ENCODE data around the gene RPLP2. TPM values are rescaled to one million over a fixed set of nuclear protein-coding genes. Genes with fewer than 3 reads are reported as not detected.

RPLP2 gene
- total RNA-seq, 1 experiment from 2014 or later = 1,325 TPM

DNA sequence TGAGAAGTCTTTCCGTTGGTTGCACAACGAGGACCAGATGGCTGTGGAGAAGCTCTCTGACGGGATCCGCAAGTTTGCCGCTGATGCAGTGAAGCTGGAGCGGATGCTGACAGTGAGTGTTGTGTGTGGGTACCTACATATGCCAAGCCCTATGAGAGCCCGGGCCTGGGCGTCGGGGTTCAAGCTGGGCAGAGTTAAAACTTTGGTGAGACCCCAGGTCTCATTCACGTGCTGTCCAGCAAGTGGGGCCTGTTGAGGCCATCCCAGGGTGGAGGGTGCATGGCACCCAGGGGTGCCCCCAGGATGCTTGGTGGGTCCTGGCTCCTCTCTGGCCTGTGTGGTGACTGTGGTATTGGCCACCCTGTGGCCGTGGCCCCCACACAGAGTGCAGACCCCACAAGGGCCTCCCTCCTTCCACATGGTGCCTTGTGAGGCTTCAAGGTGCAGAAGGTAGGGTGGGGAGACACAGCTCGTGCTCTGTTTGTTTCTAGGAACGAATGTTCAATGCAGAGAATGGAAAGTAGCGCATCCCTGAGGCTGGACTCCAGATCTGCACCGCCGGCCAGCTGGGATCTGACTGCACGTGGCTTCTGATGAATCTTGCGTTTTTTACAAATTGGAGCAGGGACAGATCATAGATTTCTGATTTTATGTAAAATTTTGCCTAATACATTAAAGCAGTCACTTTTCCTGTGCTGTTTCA, 45.3 kb upstream of the RPLP2 start:
- Histone ChIP-seq H3K27me3 (replicated peaks; ENCODE audit: insufficient read depth, low read depth, low read length, poor library complexity) (no peaks in the 10 kb centered on the region), H3K36me3 (ENCODE audit: insufficient read depth, low read length, poor library complexity, severe bottlenecking) (peaks cover 50% of the 10 kb centered on the region), H3K4me1 (ENCODE audit: insufficient read depth, low read length, poor library complexity, severe bottlenecking) (no peaks in the 10 kb centered on the region), H3K4me3 (ENCODE audit: low read depth, low read length, poor library complexity, severe bottlenecking) (no peak overlapping the region), H3K27ac (ENCODE audit: low read depth, low read length, poor library complexity, severe bottlenecking) (no peak overlapping the region), H3K9me3 (ENCODE audit: low read depth, low read length, poor library complexity, severe bottlenecking) (no peaks in the 10 kb centered on the region)
- TF ChIP-seq EZH2 (IDR thresholded peaks at IDR 0.05; ENCODE audit: borderline replicate concordance, low read depth, low read length, poor library complexity, severe bottlenecking) = no peak
- TF ChIP-seq, protein P1, sequence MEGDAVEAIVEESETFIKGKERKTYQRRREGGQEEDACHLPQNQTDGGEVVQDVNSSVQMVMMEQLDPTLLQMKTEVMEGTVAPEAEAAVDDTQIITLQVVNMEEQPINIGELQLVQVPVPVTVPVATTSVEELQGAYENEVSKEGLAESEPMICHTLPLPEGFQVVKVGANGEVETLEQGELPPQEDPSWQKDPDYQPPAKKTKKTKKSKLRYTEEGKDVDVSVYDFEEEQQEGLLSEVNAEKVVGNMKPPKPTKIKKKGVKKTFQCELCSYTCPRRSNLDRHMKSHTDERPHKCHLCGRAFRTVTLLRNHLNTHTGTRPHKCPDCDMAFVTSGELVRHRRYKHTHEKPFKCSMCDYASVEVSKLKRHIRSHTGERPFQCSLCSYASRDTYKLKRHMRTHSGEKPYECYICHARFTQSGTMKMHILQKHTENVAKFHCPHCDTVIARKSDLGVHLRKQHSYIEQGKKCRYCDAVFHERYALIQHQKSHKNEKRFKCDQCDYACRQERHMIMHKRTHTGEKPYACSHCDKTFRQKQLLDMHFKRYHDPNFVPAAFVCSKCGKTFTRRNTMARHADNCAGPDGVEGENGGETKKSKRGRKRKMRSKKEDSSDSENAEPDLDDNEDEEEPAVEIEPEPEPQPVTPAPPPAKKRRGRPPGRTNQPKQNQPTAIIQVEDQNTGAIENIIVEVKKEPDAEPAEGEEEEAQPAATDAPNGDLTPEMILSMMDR (conservative IDR thresholded peaks at IDR 0.05; ENCODE audit: low read depth, low read length) = no peak
- intact Hi-C loops (cut with micrococcal nuclease; ENCODE audit: unreplicated experiment) = no loop called here
- POLR2A ChIA-PET (ENCODE audit: low non-redundant PET) = interaction anchor here (0.5 kb wide), 1 partner anchor 19 kb away, joined by 4 read pairs; no protein-coding TSS in a partner anchor
- CTCF ChIA-PET = no interaction called here
- BruUV-seq (replicated peaks) = no TSS peak
- DNase-seq (ENCODE audit: low spot score) = no peak

DNA sequence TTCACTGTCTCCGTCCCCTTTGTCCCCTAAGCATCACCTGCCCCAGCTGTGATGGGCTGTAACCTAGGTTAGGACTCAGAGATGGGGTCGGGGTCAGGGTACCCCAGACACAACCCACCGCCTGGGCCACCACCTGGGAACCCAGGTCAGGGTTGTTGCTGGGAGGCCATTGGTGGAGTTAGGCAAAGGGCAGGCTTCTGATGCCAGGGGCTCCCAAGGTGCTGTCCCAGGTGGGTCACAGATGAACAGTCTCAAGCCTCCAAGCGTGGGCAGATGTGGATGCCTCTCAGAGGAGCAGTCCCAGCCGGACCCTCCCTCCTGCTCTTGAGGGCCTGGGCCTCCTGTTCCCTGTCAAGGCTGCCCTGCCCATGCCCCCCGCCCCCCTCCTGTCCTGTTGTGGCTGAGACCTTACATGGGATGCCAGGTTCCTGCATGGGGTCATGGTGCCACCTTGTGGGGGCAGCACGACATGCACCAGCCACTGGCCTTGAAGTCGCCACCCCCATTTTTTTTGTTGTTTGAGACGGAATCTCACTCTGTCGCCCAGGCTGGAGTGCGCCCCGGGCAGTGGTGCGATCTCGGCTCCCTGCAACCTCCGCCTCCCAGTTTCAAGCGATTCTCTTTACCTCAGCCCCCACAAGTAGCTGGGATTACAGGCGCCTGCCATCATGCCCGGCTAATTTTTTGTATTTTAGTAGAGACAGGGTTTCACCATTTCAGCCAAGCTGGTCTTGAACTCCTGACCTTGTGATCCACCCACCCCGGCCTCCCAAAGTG, 44.6 kb upstream of the RPLP2 start:
- intact Hi-C loops (cut with micrococcal nuclease; ENCODE audit: unreplicated experiment) = no loop called here
- BruUV-seq (replicated peaks) = no TSS peak
- peak; percentile 59 for DNase-seq (ENCODE audit: low spot score)
- Histone ChIP-seq H3K9me3 (ENCODE audit: low read depth, low read length, poor library complexity, severe bottlenecking) (no peaks in the 10 kb centered on the region), H3K27ac (ENCODE audit: low read depth, low read length, poor library complexity, severe bottlenecking) (no peak overlapping the region), H3K27me3 (replicated peaks; ENCODE audit: insufficient read depth, low read depth, low read length, poor library complexity) (no peaks in the 10 kb centered on the region), H3K36me3 (ENCODE audit: insufficient read depth, low read length, poor library complexity, severe bottlenecking) (peaks cover 45% of the 10 kb centered on the region), H3K4me3 (ENCODE audit: low read depth, low read length, poor library complexity, severe bottlenecking) (no peak overlapping the region), H3K4me1 (ENCODE audit: insufficient read depth, low read length, poor library complexity, severe bottlenecking) (no peaks in the 10 kb centered on the region)
- ChIA-PET POLR2A (ENCODE audit: low non-redundant PET) (no interaction called here), CTCF (no interaction called here)
- TF ChIP-seq, protein P1 (conservative IDR thresholded peaks at IDR 0.05; ENCODE audit: low read depth, low read length) = peak; percentile 53
- no peak for TF ChIP-seq EZH2 (IDR thresholded peaks at IDR 0.05; ENCODE audit: borderline replicate concordance, low read depth, low read length, poor library complexity, severe bottlenecking)

DNA sequence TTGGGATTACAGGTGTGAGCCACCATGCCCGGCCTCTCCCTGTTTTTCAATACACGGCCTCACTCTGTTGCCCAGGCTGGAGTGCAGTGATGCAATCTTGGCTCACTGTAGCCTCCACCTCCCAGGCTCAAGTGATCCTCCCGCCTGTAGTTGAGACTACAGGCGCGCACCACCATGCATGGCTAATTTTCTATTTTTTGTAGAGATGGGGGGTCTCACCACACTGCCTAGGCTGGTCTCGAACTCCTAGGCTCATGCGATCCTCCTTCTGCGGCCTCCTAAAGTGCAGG, 44.0 kb upstream of the RPLP2 start:
- DNase-seq (ENCODE audit: low spot score) = no peak
- CTCF ChIA-PET = no interaction called here
- Histone ChIP-seq H3K4me3 (ENCODE audit: low read depth, low read length, poor library complexity, severe bottlenecking) (no peak overlapping the region), H3K4me1 (ENCODE audit: insufficient read depth, low read length, poor library complexity, severe bottlenecking) (no peaks in the 10 kb centered on the region), H3K9me3 (ENCODE audit: low read depth, low read length, poor library complexity, severe bottlenecking) (no peaks in the 10 kb centered on the region), H3K27me3 (replicated peaks; ENCODE audit: insufficient read depth, low read depth, low read length, poor library complexity) (no peaks in the 10 kb centered on the region), H3K27ac (ENCODE audit: low read depth, low read length, poor library complexity, severe bottlenecking) (no peak overlapping the region), H3K36me3 (ENCODE audit: insufficient read depth, low read length, poor library complexity, severe bottlenecking) (peaks cover 45% of the 10 kb centered on the region)
- POLR2A ChIA-PET (ENCODE audit: low non-redundant PET) = no interaction called here
- intact Hi-C loops (cut with micrococcal nuclease; ENCODE audit: unreplicated experiment) = no loop called here
- no peak for TF ChIP-seq EZH2 (IDR thresholded peaks at IDR 0.05; ENCODE audit: borderline replicate concordance, low read depth, low read length, poor library complexity, severe bottlenecking)
- TF ChIP-seq, protein P1 (conservative IDR thresholded peaks at IDR 0.05; ENCODE audit: low read depth, low read length) = no peak
- BruUV-seq (replicated peaks) = no TSS peak
